Measurements from ENCODE around the gene OAF.

Gene OAF

DNA sequence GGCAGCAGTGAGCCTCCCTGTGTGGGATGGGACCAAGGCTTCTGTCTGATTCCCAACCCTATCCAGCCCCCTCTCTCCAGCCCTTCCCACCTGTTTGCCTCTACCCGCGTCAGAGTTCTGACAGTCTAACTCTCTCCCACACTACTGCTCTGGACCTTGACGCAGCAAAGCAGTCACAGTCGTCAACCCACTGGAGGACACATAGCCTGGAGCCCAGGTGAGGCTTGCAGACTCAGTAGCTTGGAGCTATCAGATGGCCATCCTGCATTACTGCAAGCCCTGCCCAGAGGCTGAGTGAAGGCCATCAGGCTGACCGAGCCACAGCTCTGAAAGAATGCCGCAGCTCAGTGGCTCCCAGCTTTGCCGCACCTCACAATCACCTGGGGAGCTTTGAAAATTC lies 3.7 kb downstream of the OAF start:
- no peak for DNase-seq (ENCODE audit: low spot score)
- TF ChIP-seq, protein P1, sequence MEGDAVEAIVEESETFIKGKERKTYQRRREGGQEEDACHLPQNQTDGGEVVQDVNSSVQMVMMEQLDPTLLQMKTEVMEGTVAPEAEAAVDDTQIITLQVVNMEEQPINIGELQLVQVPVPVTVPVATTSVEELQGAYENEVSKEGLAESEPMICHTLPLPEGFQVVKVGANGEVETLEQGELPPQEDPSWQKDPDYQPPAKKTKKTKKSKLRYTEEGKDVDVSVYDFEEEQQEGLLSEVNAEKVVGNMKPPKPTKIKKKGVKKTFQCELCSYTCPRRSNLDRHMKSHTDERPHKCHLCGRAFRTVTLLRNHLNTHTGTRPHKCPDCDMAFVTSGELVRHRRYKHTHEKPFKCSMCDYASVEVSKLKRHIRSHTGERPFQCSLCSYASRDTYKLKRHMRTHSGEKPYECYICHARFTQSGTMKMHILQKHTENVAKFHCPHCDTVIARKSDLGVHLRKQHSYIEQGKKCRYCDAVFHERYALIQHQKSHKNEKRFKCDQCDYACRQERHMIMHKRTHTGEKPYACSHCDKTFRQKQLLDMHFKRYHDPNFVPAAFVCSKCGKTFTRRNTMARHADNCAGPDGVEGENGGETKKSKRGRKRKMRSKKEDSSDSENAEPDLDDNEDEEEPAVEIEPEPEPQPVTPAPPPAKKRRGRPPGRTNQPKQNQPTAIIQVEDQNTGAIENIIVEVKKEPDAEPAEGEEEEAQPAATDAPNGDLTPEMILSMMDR (IDR thresholded peaks at IDR 0.05; ENCODE audit: extremely low read depth, missing control alignments), result no peak

DNA sequence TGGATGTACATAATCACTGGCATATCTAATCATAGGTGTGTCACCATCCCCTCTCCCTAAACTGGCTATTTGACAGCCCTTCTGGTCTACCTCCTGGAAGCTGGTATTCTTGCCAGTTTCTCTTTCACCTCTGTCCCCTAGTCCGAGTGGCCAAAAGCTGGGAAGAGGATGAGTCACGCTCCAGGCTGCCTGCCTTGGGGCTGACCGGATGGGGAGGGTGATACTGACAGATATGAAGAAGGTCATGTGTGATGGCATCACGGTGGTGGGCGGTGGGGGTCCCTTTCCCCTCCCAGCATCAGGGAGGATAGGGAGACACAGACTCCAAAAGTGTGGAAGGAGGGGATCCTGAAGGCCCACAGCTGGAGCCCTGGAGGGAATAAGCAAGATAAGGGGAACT lies 4.8 kb downstream of the OAF start:
- no peak for DNase-seq (ENCODE audit: low spot score)

DNA sequence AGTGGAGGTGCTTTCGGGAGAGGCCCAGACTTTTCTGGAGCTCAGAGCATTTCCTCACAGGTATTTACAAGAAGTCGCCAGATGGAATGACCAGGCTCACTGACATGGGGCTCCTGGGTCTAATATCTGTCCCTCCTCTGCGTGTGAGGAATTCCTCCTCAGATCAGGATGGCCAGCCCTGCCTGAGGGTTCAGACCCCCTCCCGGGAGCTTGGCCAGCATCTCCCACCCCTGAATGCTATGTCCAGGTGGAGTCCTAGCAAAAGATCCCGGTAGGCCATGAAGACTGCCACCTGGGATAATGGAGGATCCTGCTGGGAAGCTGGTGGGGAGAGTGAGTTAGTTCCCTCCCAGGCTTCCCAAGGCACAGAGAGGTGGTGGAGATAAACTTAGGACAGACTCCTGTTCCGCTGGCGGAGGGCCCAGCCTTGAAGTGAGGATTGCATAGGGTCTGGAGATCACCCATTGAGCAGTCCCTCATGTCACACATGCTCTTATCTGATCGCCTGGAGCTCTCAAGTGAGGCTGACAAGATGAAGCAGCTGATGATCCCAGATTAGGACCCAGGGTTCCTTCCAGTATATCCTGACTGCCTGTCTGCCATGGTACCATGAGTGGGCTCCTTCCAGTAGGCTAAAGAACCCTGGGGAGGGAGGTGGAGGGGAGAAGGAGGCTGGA lies 5.7 kb downstream of the OAF start:
- TF ChIP-seq, protein P1 (IDR thresholded peaks at IDR 0.05; ENCODE audit: extremely low read depth, missing control alignments), result no peak
- no peak for DNase-seq (ENCODE audit: low spot score)

More for the DNA sequence above, 4.8 kb downstream of the OAF start:
- TF ChIP-seq, protein P1 (IDR thresholded peaks at IDR 0.05; ENCODE audit: extremely low read depth, missing control alignments), result no peak

DNA sequence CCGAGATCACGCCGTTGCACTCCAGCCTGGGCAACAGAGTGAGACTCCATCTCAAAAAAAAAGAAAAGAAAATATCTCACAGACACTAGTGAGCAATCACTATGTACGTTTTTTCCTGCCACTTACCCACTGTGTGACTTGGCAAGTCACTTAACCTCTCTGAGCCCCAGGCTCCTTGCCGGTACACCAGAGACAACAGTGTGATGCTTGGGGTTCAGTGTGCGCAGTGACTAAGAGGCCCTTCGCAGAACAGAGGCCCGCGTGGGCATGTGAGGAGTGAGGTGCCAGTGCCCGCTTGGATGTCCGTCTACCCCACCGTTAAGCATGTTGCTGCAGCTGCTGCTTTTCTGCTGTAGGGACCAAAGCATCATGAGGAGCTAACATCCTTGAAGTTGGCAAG lies 6.7 kb downstream of the OAF start:
- TF ChIP-seq, protein P1 (IDR thresholded peaks at IDR 0.05; ENCODE audit: extremely low read depth, missing control alignments), result no peak
- DNase-seq (ENCODE audit: low spot score), result no peak

DNA sequence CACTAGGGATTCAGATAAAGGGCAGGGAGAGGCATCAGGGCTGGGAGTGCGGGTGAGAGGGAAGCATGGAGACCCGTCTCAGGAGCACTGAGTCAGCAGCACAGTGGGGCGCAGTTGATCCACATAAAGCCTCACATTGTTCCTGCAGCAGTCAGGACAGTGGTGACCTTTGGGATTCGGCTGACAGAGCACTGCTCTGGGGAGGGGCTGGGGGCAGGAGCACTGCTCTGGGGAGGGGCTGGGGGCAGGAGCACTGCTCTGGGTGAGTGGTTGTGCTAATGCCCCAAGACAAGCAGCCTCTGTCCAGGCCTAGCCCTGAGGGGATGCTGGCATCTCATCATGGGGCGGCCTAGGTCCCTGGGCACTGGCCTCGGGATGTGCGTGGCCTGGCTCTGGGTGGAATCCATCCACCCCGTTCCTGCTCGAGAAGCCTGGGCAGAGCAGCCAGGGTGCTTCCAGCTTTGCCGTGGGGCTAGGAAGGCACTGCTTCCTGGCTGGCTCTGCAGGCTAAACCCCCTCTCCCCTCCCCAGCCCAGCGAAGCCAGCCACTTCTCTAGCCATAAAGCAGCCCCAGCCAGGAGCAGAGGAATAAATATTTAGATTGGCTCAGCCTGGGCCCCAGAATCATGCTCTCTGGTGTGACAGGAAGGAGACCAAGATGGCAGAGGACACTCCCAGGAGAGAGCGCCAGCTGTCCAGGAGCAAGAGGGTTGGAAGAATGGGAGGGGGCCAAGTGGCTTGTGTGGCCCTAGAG lies 7.3 kb downstream of the OAF start:
- no peak for DNase-seq (ENCODE audit: low spot score)
- TF ChIP-seq, protein P1 (IDR thresholded peaks at IDR 0.05; ENCODE audit: extremely low read depth, missing control alignments), result no peak

DNA sequence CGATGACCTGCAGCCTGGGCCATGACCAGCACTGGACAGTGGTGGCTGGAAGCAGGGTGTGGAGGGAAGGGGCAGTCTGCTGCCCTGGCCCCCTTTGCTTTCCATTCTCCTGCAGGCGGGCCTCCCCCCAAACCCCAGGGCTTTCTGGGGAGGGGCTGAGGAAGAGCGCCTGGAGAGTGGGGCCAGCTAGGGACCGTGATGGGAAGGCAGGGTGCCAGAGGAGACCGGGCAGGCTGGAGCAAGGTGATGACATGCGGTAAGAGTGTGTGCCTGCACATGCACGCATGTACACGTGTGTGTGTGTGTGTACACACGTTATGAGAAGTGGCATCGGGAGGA lies 7.8 kb downstream of the OAF start:
- no peak for DNase-seq (ENCODE audit: low spot score)
- TF ChIP-seq, protein P1 (IDR thresholded peaks at IDR 0.05; ENCODE audit: extremely low read depth, missing control alignments), result no peak

DNA sequence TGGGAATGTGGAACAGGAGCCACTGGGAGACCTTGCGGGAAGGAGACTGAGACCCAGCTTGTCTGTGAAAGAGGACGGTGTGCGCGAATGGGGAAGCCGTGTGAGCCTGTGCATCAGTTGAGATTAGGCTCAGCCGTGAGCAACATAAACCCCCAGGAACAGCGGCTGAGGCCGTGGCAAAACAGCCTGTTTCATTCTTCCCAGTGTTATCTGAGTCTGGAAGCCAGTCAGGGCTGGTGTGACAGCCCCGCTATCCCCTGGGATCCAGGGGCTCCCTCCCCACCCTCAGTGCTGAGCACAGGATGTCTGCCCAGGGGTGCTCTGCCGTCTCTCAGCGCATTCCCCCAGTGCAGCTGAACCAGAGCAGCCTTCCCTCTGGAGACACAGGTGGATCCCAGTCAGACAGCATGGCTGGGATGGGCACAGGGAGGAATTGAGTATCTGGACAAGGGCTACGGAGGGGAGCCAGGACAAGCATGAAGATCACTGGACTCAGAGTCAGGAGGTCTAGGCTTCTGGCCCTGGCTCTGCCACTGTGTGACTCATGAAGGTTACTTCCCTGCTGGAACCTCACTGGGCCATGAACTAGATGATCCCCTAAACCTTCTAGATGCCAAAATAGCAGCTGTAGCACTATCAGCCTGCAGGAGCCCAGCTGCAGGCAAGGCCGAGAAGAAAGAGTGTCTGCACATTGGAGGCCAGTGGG lies 8.6 kb downstream of the OAF start:
- no peak for DNase-seq (ENCODE audit: low spot score)
- TF ChIP-seq, protein P1 (IDR thresholded peaks at IDR 0.05; ENCODE audit: extremely low read depth, missing control alignments), result no peak

Measured in GM20000 (cell line).